ENCODE measurements around the gene JAM3.

Gene JAM3

GRCh38 chr11:134164490-134165370 is 95.9 kb downstream of the JAM3 start:
- no peak for DNase-seq (ENCODE audit: extremely low spot score)
- TF ChIP-seq ELF4 (IDR thresholded peaks at IDR 0.05), result no peak
- no peak for TF ChIP-seq SP1 (IDR thresholded peaks at IDR 0.05)
- TF ChIP-seq CTBP1 (IDR thresholded peaks at IDR 0.05; ENCODE audit: borderline replicate concordance), result no peak
- no peak for TF ChIP-seq LEF1 (IDR thresholded peaks at IDR 0.05; ENCODE audit: borderline replicate concordance)
- TF ChIP-seq BHLHE40 (IDR thresholded peaks at IDR 0.05; ENCODE audit: borderline replicate concordance), result no peak
- TF ChIP-seq ARNT (IDR thresholded peaks at IDR 0.05), result no peak
- no peak for TF ChIP-seq NFRKB (IDR thresholded peaks at IDR 0.05)
- no peak for TF ChIP-seq HDGF (IDR thresholded peaks at IDR 0.05; ENCODE audit: borderline replicate concordance)
- no peak for TF ChIP-seq SUZ12 (IDR thresholded peaks at IDR 0.05)
- no peak for TF ChIP-seq FOXA1 (IDR thresholded peaks at IDR 0.05)
- no peak for TF ChIP-seq PKNOX1 (IDR thresholded peaks at IDR 0.05)
- TF ChIP-seq FOXM1 (IDR thresholded peaks at IDR 0.05; ENCODE audit: borderline replicate concordance), result no peak
- TF ChIP-seq TARDBP (IDR thresholded peaks at IDR 0.05), result no peak
- POLR2A ChIA-PET, result interaction anchor here (0.6 kb wide), 1 partner anchor 35 kb away, joined by 3 read pairs; no protein-coding TSS in a partner anchor
- CTCF ChIA-PET, result interaction anchor here (0.7 kb wide), 1 partner anchor 24 kb away, joined by 3 read pairs; no protein-coding TSS in a partner anchor

- TF ChIP-seq LEF1 (IDR thresholded peaks at IDR 0.05; ENCODE audit: borderline replicate concordance) (no peak), PKNOX1 (IDR thresholded peaks at IDR 0.05) (no peak), NFRKB (IDR thresholded peaks at IDR 0.05) (no peak), ELF4 (IDR thresholded peaks at IDR 0.05) (no peak), ARNT (IDR thresholded peaks at IDR 0.05) (no peak), L3MBTL2 (conservative IDR thresholded peaks at IDR 0.05) (no peak), TARDBP (IDR thresholded peaks at IDR 0.05) (no peak), SUZ12 (IDR thresholded peaks at IDR 0.05) (no peak), FOXM1 (IDR thresholded peaks at IDR 0.05; ENCODE audit: borderline replicate concordance) (no peak), CTBP1 (IDR thresholded peaks at IDR 0.05; ENCODE audit: borderline replicate concordance) (no peak), FOXA1 (IDR thresholded peaks at IDR 0.05) (no peak), FOXK2 (IDR thresholded peaks at IDR 0.05) (no peak), BHLHE40 (IDR thresholded peaks at IDR 0.05; ENCODE audit: borderline replicate concordance) (no peak), SP1 (IDR thresholded peaks at IDR 0.05) (no peak)
- ChIA-PET CTCF (no interaction called here), POLR2A (no interaction called here)
- DNase-seq (ENCODE audit: extremely low spot score), result no peak
These were observed 101.5 kb downstream of the JAM3 start for GRCh38 chr11:134170177-134170918.

GRCh38 chr11:134170919-134171281 is 102.0 kb downstream of the JAM3 start:
- no peak for DNase-seq (ENCODE audit: extremely low spot score)
- TF ChIP-seq ELF4 (IDR thresholded peaks at IDR 0.05), result no peak
- no peak for TF ChIP-seq SP1 (IDR thresholded peaks at IDR 0.05)
- TF ChIP-seq ZNF384 (IDR thresholded peaks at IDR 0.05), result no peak
- no peak for TF ChIP-seq CTBP1 (IDR thresholded peaks at IDR 0.05; ENCODE audit: borderline replicate concordance)
- TF ChIP-seq TARDBP (IDR thresholded peaks at IDR 0.05), result no peak
- no peak for TF ChIP-seq NFRKB (IDR thresholded peaks at IDR 0.05)
- TF ChIP-seq PKNOX1 (IDR thresholded peaks at IDR 0.05), result no peak
- no peak for TF ChIP-seq LEF1 (IDR thresholded peaks at IDR 0.05; ENCODE audit: borderline replicate concordance)
- no peak for TF ChIP-seq ARNT (IDR thresholded peaks at IDR 0.05)
- no peak for TF ChIP-seq FOXA1 (IDR thresholded peaks at IDR 0.05)
- no peak for TF ChIP-seq FOXK2 (IDR thresholded peaks at IDR 0.05)
- TF ChIP-seq L3MBTL2 (conservative IDR thresholded peaks at IDR 0.05), result no peak
- TF ChIP-seq SUZ12 (IDR thresholded peaks at IDR 0.05), result no peak
- no peak for TF ChIP-seq FOXM1 (IDR thresholded peaks at IDR 0.05; ENCODE audit: borderline replicate concordance)
- no peak for TF ChIP-seq BHLHE40 (IDR thresholded peaks at IDR 0.05; ENCODE audit: borderline replicate concordance)
- ChIA-PET CTCF (no interaction called here), POLR2A (no interaction called here)

- no peak for DNase-seq (ENCODE audit: extremely low spot score)
- CTCF ChIA-PET, result no interaction called here
These were observed 103.1 kb downstream of the JAM3 start for GRCh38 chr11:134171951-134172350.

GRCh38 chr11:134173296-134173695 is 104.4 kb downstream of the JAM3 start:
- TF ChIP-seq PKNOX1 (IDR thresholded peaks at IDR 0.05), result no peak
- no peak for TF ChIP-seq NFRKB (IDR thresholded peaks at IDR 0.05)
- TF ChIP-seq BHLHE40 (IDR thresholded peaks at IDR 0.05; ENCODE audit: borderline replicate concordance), result no peak
- no peak for DNase-seq (ENCODE audit: extremely low spot score)
- ChIA-PET POLR2A (no interaction called here), CTCF (no interaction called here)

More at GRCh38 chr11:134171951-134172350, 103.1 kb downstream of the JAM3 start:
- TF ChIP-seq TARDBP (IDR thresholded peaks at IDR 0.05), result no peak
- POLR2A ChIA-PET, result no interaction called here
